CD4-positive, alpha-beta T cell treated with Interleukin-15 for 1 hour (primary cell): Measurements from ENCODE around the gene PRR16.
"Not testable (repeated sequence)": the region's sequence is repeated elsewhere in the genome, so short reads cannot be mapped to it uniquely, and the experiment has no call there.

Experiments
- DNase-seq: peaks from one replicate; pipeline ENCODE4 v3.0.0-alpha.2; 2020

The PRR16 gene

DNA sequence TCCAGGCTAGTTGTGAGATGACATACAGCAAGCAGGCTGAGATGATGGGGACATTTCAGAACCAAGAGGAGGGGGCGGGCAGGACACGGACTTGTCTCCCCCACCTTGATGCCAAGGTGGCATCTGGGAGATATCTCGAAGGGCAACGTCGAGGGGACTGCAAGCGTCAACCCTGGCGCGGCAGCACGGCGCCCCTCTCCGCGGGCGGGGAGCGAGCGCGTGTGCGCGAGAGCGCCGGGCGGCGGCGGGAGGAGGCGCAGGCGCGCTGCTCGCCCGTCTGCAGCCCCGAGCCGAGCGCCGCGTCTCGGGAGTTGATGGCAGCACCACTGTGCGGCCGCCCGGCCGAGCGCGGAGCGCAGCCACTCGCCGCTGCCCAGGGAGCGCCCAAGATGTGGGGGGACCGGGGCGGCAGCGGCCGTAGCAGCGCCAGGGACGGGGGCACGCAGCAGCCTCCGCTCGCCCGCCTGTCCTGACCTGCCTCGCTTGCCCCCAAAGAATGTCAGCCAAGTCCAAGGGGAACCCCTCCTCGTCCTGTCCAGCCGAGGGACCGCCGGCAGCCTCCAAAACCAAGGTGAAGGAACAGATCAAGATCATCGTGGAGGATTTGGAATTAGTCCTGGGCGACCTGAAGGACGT is at the start of gene PRR16:
Gene PRR16, plus strand, starts transcription at position 310 of the 636 bp plus-strand sequence.
- DNase-seq: peak; percentile 20

- no peak for DNase-seq
These were observed 48.1 kb upstream of the PRR16 start for GRCh38 chr5:120415985-120416384.

DNA sequence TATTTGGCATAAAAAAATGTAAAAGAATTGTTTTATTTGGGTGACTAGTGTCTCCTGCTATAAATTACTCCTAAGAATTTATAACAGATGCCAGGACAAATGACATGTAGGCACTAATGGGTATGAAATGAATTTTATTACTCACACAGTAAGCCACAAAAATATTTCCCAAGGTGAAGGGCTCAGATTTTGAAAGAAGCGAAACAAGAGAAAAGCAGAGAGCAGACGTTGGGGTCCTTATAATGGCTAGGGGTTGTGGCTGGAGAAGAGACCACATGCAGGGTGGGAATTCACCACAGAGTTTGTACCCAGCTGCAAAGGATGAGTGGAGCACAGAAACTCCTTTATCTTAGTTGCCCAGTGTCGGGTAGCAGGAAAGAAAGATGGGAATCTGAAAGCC is 45.0 kb upstream of the PRR16 start:
- DNase-seq: no peak

- DNase-seq: not testable (repeated sequence)
These were observed 37.3 kb upstream of the PRR16 start for GRCh38 chr5:120426633-120427275.

- no peak for DNase-seq
These were observed 33.5 kb upstream of the PRR16 start for GRCh38 chr5:120430572-120430971.

DNA sequence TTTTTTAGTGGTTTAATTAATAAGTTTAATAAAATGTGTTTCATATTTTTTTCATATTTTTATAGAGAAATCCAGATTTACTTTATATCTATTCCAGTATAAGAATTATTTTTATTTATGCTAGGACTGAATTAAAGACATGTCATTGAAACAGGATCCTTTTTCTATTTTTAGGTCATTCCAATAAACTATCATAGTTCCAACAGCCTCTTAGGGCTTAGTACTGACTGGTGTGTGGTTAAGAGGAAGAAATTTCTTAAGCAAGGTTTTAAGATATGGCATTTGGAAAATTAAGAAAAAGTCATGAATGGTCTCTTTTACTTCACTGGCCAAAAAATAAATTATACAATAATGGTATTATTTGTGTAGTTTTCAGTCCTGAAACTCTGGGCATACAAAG is 31.2 kb upstream of the PRR16 start:
- DNase-seq: no peak

DNA sequence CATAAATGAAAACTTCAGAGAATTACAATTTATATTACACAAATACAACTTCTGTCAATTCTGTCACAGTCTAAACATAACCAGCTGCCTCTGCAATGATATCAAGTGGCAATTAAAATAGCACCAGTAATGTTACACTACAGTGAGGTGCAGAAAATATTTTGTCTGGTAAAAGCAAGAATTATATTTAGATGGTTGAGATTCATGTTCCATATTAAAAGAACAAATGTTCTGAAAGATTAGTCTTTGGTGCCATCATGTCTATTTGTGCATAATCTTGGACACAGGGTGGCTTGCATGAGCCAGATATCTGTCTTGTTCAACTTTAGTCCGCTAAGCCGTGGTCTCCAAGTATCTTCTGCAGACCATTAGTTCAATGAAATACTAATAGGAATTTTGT is 29.0 kb upstream of the PRR16 start:
- no peak for DNase-seq

GRCh38 chr5:120436996-120437395 is 27.1 kb upstream of the PRR16 start:
- no peak for DNase-seq

DNA sequence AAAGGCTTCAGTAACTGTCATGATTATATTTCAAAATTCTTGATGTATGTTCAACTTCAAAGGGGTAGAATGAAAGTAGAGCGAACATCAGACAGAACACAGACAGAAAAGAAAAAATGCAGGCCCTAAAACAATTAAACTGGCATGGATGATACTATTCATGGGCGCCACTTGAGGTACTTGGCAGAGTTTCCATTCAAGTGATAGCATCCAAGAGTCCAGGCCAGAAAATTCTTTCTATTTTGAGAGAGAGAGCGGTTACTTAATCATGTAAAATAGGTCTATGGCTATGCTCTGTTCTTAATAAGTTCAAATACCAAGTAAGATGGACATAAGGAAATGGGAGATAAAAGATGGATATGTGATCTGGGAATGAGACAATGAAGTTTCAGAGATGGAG is 21.4 kb upstream of the PRR16 start:
- DNase-seq: no peak

DNA sequence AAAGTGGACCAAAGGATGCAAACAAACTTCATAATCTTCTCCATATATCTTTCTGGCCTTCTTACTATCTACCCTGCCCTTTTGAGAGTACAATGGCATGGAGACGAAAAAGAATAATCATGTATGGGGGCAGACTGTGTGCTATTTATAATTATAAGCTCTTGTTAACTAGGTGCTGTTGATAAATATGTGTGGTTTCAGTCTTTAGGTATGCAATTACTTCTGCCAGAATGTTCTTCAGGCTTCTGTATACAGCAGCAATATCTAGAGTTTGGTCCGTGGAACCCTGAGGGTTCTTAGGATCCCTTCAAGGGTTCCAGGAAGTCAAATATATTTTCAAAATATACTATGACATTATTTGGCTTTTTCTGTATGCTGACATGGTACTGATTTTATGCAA is 20.5 kb upstream of the PRR16 start:
- no peak for DNase-seq

- no peak for DNase-seq
These were observed 18.0 kb upstream of the PRR16 start for GRCh38 chr5:120446068-120446492.

DNA sequence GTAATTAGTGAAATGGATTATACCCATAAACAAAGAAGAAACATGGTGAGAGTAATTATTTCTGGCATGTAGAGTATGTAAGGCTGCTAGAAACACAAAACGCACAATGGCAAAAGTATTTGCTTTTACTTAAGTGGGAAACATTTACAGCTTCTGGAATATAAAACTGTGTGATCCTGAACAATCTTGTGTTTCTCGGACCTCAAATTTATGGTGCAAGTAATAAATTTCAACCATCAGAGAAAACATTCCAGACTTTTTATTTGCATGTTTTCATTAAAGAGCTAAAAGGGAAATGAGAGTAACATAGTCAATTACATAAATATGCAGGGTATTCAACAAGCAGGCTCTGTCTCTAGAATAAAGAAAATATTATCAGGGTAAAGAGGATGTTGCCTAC is 17.2 kb upstream of the PRR16 start:
- no peak for DNase-seq

DNA sequence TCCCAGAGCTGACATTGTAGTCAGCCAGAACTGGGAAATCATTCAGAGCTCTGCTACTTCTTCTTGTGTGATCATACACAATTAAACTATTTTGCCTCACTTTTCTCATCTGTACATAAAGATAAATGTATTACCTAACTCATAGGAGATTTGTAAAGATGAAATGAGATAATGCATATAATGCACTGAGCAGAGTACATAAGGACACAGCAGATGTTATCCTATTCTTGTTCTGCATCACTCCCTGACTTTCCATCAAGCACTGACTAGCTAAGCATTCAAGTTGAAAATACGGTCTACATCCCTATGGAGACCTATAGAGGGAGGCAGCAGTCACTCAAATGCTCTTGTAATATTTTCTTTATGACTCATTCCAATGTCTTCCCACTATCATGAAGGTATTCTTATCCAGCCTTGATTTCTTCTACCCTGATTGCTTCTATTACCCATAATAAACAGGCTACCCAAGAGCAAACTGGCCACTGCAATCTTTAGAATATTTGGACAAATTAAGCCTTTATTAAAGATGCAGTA is 16.3 kb upstream of the PRR16 start:
- no peak for DNase-seq

DNA sequence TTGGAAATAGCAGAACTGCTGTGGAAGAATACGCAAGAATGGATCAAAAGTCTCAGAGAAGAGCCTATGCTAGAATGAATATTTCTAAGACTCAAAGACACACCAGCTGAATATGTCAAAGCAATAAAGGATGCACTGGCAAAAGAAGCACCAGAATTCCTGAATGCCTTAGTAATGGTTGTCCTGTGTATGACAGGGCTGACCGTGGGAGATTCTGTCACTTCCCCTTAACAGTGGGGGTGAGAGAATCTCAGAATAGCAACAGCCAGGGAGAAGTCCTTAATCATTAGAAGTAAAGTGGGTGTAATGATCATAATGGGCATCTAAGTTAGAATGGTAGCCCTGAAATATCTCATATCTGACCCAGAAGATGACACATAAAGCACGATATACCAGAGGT is 14.6 kb upstream of the PRR16 start:
- DNase-seq: no peak

DNA sequence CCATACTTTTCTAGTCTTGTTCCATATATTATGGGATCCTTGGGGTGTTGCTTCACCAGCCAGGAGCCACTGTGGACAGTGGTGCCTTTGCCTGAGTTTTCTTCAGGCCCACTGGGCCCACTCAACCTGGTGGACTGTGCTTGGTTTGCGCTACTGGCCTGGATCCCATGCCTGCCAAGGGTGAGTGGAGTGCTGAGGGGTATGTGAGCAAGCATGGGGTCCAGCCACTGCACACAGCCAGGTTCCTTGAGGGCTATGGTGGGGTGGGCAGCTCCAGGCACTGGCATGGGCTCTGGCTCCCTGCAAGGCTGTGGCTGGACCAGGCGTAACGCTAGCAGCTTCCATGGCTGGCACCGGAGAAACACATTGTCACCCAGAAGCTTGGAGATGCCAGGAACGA is 13.2 kb upstream of the PRR16 start:
- no peak for DNase-seq

DNA sequence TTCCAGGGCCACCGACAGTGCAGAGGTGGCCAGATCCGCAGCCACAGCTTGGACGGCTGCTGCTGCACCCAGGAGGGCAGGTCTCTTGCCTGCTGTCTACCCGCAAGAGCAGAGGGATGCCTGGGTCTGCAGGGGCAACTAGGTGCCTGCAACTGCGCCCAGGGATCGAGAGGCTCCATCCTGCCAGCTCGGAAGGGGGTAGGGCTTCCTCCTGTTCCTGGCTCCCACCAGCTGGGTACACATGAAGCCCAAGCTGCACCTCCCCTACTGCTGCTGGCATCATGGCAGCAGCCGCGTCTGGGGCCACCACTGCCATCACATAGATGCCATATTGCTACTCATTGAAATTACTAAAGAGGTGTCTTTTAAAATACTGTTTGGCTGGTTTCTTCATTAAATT is 12.7 kb upstream of the PRR16 start:
- DNase-seq: no peak

DNA sequence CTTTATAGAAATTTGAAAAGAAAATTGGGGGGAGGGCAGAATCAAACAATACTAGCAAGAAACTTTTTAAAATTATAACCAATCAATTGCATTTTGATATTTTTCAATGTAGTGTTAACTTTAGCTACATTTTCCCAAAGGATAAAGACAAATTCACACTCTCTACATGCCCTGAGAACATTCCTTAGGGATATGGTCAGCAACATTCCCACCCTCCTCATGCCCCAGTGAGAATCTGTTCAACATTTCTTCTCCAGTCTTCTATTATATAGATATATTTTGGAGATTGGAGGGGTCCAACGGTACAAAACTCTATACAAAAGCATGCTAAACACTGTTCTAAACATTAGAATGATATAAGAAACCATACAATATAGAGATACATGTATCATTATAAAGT is 11.6 kb upstream of the PRR16 start:
- DNase-seq: no peak

- no peak for DNase-seq
These were observed 9.9 kb upstream of the PRR16 start for GRCh38 chr5:120454094-120454798.

GRCh38 chr5:120456006-120456405 is 8.1 kb upstream of the PRR16 start:
- no peak for DNase-seq

- peak; percentile 69 for DNase-seq
These were observed 6.1 kb upstream of the PRR16 start for GRCh38 chr5:120457839-120458507.

DNA sequence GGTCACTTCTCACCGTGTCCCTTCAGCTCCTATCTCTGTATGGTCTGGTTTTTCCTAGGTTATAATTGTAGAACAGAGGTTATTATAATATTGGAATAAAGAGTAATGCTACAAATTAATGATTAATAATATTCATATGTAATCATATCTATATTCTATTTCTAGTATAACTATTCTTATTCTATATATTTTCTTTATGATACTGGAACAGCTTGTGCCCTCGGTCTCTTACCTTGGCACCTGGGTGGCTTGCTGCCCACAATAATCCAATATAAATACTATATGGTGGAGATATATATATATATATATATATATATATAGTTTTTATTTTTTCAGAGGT is 5.6 kb upstream of the PRR16 start:
- not testable (repeated sequence) for DNase-seq

- DNase-seq: no peak
These were observed 2.8 kb upstream of the PRR16 start for GRCh38 chr5:120461251-120461650.

- no peak for DNase-seq
These were observed 957 bp upstream of the PRR16 start for GRCh38 chr5:120463006-120463680.
